NB4 (cell line): ENCODE data around the gene NAP1L5.

ENCODE experiments used
- CTCF ChIP-seq: IDR thresholded peaks from one replicate; pipeline ENCODE4 v1.5.1; 2012; ENCODE audit warnings: low read depth, low read length
- POLR2A ChIP-seq: IDR thresholded peaks from 2 replicates; pipeline ENCODE4 v1.6.1; 2011; ENCODE audit warnings: mild to moderate bottlenecking; ENCODE audit not compliant: insufficient read length; ENCODE audit errors: extremely low read depth

- no peak for TF ChIP-seq POLR2A
- TF ChIP-seq CTCF: no peak
Measured at GRCh38 chr4:88653371-88653946, 44.2 kb downstream of the NAP1L5 start.
